ENCODE measurements around the gene ZNF212.

ZNF212 gene

GRCh38 chr7:149284850-149285585 lies 45.6 kb downstream of the ZNF212 start:
- in situ Hi-C loops (cut with MboI; ENCODE audit: low sequenced_read_pairs) = no loop called here

GRCh38 chr7:149285603-149286002 lies 46.2 kb downstream of the ZNF212 start:
- in situ Hi-C loops (cut with MboI; ENCODE audit: low sequenced_read_pairs) = no loop called here

GRCh38 chr7:149286811-149287400 lies 47.5 kb downstream of the ZNF212 start:
- in situ Hi-C loops (cut with MboI; ENCODE audit: low sequenced_read_pairs) = no loop called here

- in situ Hi-C loops (cut with MboI; ENCODE audit: low sequenced_read_pairs) = no loop called here
Observed at GRCh38 chr7:149287622-149288021, 48.2 kb downstream of the ZNF212 start.

GRCh38 chr7:149289262-149289661 lies 49.8 kb downstream of the ZNF212 start:
- in situ Hi-C loops (cut with MboI; ENCODE audit: low sequenced_read_pairs) = no loop called here

DNA sequence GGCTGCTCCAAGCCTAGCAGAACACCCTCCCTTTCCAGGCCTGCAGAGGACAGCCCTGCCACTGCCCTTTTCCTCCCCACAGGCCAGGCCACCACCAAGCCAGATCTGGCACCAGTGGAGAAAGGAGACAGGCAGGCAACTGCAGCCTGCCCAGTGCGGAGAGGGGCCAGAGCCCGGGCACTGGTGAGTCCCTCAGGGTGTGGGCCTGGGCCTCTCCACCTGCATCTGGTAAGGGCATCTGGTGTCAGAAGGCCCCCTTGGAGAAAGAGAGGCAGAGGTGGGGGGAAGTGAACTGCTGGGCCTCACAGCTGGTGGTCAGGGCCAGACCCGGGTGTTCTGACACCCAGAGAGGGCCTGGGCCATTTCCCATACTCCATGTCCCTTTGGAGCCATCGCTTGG lies 50.4 kb downstream of the ZNF212 start:
- in situ Hi-C loops (cut with MboI; ENCODE audit: low sequenced_read_pairs) = no loop called here

GRCh38 chr7:149291036-149291780 lies 51.8 kb downstream of the ZNF212 start:
- in situ Hi-C loops (cut with MboI; ENCODE audit: low sequenced_read_pairs) = no loop called here

GRCh38 chr7:149291781-149292461 lies 52.5 kb downstream of the ZNF212 start:
- in situ Hi-C loops (cut with MboI; ENCODE audit: low sequenced_read_pairs) = no loop called here

DNA sequence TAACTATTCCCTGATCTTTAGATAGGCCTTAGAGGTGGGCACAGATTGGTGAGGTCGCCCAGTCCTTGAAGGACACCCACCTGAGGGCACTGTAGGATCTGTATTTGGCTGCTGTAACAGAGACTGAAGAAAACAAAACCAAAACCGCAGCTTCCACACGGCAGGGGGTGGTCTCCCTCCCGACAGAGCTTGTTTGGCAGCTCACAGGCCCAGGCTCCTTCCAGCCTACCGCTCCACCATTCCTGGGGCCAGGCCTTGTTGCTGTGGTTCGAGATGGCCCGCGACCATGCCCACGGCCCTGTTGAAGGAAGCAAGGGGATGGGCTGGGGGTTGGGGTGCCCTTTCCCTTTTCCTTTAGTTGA lies 53.0 kb downstream of the ZNF212 start:
- in situ Hi-C loops (cut with MboI; ENCODE audit: low sequenced_read_pairs) = no loop called here

- in situ Hi-C loops (cut with MboI; ENCODE audit: low sequenced_read_pairs) = no loop called here
Observed at GRCh38 chr7:149293338-149293737, 53.9 kb downstream of the ZNF212 start.

GRCh38 chr7:149293946-149294633 lies 54.6 kb downstream of the ZNF212 start:
- in situ Hi-C loops (cut with MboI; ENCODE audit: low sequenced_read_pairs) = no loop called here

DNA sequence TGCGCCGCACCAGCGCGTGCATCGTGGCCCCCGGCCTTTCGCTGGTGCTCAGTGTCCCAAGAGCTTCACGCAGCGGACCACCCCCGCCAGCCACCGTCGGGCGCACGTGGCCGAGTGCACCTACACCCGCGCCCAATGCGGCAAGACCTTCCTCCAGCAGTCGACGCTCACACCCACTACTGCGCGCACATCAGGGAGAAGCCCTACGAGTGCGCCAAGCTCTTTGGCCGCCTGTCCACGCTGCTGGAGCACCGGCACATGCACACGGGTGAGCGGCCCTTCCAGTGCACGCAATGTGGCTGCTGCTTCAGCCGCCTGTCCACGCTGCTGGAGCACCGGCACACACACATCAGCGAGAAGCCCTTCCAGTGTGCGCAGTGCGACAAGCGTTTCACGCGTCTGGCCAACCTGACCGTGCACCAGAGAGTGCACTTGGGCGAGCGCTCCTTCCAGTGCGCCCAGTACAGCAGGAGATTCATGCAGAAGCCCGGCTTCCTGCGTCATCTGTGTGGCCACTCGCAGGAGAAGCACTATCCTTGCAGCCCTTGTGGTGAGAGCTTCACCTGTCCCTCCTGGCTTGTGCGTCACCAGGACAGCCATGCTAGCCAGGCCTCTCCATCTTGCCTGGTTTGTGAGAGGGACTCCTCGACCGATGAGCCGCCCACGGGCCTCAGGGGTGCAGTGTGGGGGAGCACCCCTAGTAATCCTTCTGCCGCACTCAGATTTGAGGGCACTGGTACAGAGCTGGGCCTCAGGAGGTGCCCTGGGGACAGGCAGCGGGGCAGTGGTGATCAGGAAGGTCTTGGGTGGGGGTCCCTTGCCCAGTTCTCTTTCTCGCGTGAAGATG lies 55.4 kb downstream of the ZNF212 start:
- in situ Hi-C loops (cut with MboI; ENCODE audit: low sequenced_read_pairs) = no loop called here

DNA sequence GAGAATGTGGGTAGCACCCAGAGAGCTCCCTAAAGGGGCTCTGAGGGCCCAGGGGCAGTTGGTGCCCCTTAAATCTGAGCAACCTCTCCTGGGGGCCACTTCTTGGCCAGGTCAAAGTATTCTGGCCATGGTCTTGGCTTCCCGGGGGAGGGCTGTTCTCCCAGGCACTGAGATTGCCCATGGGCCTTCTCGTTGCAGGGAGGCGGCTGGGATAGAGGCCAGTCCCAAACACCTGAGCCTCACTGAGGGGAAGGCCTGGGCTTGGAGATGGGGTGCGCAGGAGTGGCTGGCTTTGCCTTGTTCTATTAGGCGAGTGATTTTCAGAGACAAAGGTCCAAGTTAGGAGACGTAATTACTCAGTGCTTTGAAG lies 56.0 kb downstream of the ZNF212 start:
- in situ Hi-C loops (cut with MboI; ENCODE audit: low sequenced_read_pairs) = no loop called here

DNA sequence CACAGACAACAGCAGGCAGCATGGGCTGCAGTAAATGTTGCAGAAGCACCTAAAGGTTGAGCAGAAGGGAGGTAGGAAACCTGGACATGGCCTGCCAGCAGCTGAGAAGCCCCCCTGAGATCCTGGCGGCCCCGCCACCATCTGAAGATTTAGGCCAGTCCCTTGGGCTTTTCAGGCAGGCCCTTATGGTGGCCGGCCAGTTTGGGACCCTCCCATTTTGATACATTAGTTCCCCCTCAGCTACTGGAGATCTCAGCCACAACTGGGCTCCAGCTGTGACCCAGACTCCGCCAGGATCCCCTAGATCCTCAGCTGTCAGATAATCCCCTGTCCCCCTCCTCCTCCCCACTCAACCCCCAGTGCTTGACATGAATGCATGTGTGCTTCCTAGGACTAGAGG lies 56.9 kb downstream of the ZNF212 start:
- in situ Hi-C loops (cut with MboI; ENCODE audit: low sequenced_read_pairs) = no loop called here

DNA sequence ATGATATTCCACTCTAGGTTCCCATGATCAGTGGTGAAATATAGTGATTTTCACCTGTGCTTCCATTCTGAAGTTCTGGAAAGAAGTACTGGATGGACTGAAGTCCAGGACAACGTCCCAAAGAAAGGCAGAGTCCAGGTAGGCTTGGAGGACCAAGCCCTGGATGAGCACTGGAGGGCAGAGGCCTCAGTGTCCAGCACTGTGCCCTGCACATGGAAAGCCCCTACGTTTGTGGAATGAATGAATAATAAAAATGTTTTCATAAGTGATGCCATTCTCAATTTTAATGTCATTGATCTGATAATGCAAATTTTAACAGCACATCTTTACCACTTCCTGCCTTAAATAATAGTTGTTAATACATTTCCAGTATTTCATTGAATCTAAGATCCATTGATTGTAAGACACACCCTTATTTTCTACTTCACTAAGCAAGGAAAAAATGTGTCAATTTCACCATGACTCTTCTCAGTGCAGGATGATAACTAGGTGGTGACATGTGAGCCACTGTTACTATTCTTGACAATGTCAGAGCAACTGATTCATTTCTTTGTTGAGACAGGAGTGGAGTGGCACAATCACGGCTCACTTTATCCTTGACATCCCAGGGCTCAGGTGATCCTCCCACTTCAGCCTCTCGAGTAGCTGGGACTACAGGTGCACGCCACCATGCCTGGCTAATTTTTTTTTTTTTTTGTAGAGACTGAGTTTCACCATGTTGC lies 57.7 kb downstream of the ZNF212 start:
- in situ Hi-C loops (cut with MboI; ENCODE audit: low sequenced_read_pairs) = no loop called here

- in situ Hi-C loops (cut with MboI; ENCODE audit: low sequenced_read_pairs) = no loop called here
Observed at GRCh38 chr7:149300620-149301285, 61.3 kb downstream of the ZNF212 start.

DNA sequence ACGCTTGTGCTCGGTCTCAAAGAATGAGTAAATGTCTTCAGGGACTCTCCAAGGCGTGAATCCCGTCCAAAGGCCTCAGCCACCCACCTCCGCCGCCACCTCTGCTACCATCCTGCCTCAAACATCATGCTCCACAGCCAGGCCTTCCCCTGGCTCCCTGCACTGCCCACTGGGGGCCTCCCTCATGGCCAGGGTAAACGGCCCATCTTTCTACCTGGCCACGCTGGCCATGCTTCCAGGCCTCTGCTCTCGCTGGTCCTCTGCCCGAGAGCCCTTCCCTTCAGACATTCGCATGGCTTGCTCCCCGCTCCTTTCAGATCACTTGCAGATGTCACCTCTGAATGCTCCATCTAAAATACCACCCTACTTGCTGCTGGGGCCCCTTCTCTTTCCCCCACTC lies 62.8 kb downstream of the ZNF212 start:
- in situ Hi-C loops (cut with MboI; ENCODE audit: low sequenced_read_pairs) = no loop called here

- in situ Hi-C loops (cut with MboI; ENCODE audit: low sequenced_read_pairs) = no loop called here
Observed at GRCh38 chr7:149302865-149303264, 63.4 kb downstream of the ZNF212 start.

- in situ Hi-C loops (cut with MboI; ENCODE audit: low sequenced_read_pairs) = no loop called here
Observed at GRCh38 chr7:149304006-149304405, 64.6 kb downstream of the ZNF212 start.

Data from hTERT RPE-1 (cell line).